ENCODE measurements around the gene SPATA24. TPM values are rescaled to one million over a fixed set of nuclear protein-coding genes. Genes with fewer than 3 reads are reported as not detected.

Gene SPATA24
- total RNA-seq, 1 donor from 2014 or later = 17.3 TPM

GRCh38 chr5:139401546-139401945, 2.3 kb downstream of the SPATA24 start:
- no peak for DNase-seq
- ATAC-seq = no peak
- intact Hi-C loops (cut with micrococcal nuclease) = no loop called here

- no peak for ATAC-seq
- DNase-seq = no peak
- intact Hi-C loops (cut with micrococcal nuclease) = no loop called here
Measured at GRCh38 chr5:139399501-139400121, 4.3 kb downstream of the SPATA24 start.

- intact Hi-C loops (cut with micrococcal nuclease) = no loop called here
- ATAC-seq (no peak), DNase-seq (no peak)
Measured at GRCh38 chr5:139397921-139398320, 6.0 kb downstream of the SPATA24 start.

DNA sequence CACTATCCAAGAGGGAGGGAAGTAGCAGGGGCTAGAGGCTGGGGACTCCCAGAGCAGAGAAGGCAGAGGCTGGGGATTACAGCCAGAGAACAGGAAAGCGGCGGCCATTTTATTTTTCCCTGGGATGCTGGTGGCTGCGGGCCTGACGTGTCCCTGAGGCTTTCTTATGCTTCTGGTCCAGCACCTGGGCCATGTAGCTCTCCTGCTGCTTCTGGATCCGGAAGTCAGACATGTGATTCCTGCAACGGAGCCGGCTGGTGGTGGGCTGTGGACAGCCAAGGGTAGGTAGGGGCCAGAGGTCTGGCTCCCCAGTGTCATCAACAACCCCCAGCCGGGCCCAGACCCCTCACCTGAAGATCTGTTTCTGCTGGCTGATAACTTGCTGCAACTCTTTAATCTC, 7.2 kb downstream of the SPATA24 start:
- intact Hi-C loops (cut with micrococcal nuclease) = no loop called here
- ATAC-seq (no peak), DNase-seq (peak; percentile 21)

DNA sequence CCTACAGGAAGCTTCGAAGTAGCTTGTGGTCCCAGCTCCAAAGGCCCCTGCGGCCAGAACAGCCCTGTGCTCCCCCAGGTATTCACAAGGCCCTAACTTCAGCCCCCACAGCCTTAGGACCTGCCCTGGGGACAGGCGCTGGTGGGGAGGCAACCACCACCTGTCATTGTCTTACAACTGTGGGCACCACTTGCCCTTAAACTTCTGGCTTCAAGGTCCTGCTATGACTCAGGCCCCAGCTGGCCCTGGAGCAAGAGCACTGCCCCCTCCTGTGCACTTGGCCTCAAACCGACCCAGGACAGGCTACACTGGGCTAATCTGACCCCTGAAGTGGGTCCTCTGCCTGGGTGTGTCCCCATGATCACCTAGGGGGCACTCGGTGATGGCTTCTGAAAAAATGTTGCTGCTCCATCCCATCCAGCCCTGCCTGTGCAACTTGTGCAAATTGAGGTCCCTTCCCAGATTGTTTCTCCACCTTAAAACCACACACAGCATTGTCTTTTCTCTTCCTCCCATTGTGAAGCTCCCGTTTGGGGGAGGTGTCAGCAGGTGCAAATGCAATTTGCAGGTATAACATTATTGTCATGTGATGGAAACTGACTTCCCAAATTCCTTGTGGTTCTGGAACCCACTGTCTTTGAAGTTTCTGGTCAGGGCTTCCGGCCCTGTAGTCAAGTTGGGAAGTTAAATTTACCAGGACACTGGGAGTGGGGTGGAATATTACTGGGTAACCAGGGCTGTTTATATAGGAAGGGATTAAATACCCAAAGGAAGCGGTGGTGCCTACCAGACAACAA, 7.8 kb downstream of the SPATA24 start:
- DNase-seq (peak; percentile 47), ATAC-seq (peak; percentile 24)
- intact Hi-C loops (cut with micrococcal nuclease) = no loop called here

- peak; percentile 85 for DNase-seq
- ATAC-seq = peak; percentile 82
Measured at GRCh38 chr5:139394654-139395566, 9.0 kb downstream of the SPATA24 start, which contains the start of gene PROB1. TSS of gene PROB1 (minus strand) at chr5:139395104. CDS start at chr5:139395081, 23 bp downstream.

DNA sequence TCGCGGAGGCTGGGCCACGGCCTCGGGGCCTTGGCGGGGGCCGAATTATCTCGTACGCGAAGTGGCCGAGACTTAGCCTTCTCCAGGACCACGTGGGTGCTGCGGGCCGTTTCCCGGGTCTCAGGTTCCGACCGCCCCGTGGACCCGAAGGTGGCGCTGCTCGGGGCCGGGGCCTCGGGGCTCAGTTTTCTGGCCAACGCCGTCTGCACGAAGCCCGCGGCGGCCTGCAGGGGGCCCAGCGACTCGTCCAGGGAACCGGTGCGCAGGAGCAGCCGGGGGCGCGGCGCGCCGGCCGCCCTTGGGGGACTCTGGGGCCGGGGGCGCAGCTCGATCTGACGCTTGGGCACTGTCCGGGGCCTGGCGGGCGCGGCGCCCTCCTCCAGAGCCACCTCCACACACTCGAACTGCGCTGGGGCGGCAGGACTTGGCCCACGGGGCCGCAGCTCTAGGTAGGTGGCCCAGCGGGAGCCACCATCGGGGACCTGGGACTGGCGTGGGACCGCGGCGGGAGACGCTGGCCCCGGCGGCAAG, 9.7 kb downstream of the SPATA24 start:
- peak; percentile 51 for ATAC-seq
- DNase-seq = peak; percentile 78
- intact Hi-C loops (cut with micrococcal nuclease) = no loop called here

More at GRCh38 chr5:139394654-139395566, 9.0 kb downstream of the SPATA24 start, which contains the start of gene PROB1:
- intact Hi-C loops (cut with micrococcal nuclease) = no loop called here

DNA sequence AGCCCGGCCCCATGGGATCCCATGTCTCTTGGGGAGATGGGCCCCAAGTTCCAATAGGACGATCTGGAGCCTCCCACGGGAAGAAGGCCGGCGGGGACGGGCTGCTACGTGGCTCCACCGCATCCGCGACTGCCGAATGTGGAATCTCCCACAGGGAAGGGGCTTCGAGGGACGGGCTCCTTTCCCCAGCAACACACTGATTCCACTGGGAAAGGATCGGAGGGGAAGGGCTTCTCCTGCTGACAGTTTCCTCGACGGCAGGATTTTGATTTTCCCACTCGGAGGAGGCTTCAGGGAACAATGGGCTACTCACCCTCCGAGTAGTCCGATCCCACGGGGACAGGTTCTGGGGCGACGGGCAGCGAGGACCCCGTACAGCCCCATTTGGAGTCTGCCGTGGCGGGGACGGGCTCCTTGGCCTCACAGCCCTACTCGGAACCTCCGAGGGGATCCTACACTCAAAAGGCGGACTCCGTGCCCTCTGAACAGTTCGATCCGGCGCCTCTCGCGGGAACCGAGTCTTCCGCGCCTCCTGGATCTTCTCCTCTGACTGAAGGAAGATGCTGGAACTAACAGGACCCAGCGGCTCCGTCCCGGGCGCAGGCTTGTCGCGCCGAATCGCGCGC, 10.3 kb downstream of the SPATA24 start:
- DNase-seq = no peak
- ATAC-seq = no peak
- intact Hi-C loops (cut with micrococcal nuclease) = no loop called here

- ATAC-seq (peak; percentile 19), DNase-seq (peak; percentile 76)
- intact Hi-C loops (cut with micrococcal nuclease) = no loop called here
Measured at GRCh38 chr5:139392678-139393496, 11.0 kb downstream of the SPATA24 start.

DNA sequence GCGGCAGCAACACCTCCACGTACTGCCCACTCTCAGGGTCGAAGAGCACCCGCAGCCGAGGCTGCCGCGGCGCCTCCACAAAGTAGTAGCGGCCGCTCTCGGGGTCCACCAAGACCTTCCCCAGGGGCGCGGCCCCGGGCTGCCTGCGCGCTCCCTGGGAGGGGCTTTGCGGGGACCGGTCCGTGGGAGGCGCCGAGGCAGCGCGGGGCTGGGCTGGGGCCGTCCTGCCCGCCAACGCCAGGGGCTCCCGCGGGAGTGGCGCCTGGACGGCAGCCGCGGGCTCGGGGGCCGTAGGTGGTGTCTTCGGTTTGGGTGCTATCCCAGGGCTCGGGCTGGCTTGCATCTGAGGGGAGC, 11.6 kb downstream of the SPATA24 start:
- no peak for ATAC-seq
- intact Hi-C loops (cut with micrococcal nuclease) = no loop called here

DNA sequence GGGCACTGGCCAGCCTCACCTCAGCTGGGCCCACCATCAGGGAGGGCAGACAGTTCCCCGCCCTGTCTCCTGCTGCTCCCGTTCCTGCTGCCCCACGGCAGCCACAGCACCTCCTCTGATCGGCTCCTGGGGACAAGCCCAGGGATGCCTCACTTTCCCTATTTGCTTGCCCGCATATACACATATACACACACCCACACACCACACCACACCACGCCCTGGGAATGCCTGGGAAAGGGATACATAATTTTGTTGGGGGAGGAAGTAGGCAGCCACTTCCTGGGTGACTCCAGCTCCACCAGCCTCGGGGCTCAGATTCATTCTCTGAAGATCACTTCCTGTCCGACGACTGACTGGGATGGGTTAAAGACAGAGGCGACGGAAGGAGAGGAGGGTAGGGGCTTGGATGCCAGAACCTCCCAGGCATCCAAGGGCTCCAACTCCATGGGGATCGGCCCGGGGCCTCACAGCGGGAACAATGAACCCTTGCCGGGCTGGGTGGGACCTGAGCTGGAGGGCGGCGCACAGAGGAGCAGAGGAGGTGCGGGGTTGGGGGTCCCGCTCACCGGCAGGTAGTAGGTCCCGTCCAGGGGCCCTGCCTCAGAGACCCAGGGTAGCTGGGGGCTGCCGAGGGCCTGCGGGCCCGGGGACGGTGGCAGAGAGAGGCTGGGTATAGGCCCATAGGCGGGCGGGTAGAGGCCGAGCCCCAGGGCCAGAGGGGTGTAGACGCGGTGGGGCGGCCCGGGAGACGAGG, 12.1 kb downstream of the SPATA24 start:
- ATAC-seq (no peak), DNase-seq (no peak)
- intact Hi-C loops (cut with micrococcal nuclease) = no loop called here

More for the DNA sequence above, 11.6 kb downstream of the SPATA24 start:
- DNase-seq = no peak

GRCh38 chr5:139390639-139391569, 13.0 kb downstream of the SPATA24 start:
- no peak for ATAC-seq
- DNase-seq = no peak
- intact Hi-C loops (cut with micrococcal nuclease) = no loop called here

- intact Hi-C loops (cut with micrococcal nuclease) = no loop called here
- DNase-seq = no peak
Measured at GRCh38 chr5:139389701-139390638, 13.9 kb downstream of the SPATA24 start, which contains the start of gene MZB1. TSS of gene MZB1 (minus strand) at chr5:139389913. CDS start at chr5:139389856, 57 bp downstream.

GRCh38 chr5:139388198-139388821, 15.6 kb downstream of the SPATA24 start:
- ATAC-seq (peak; percentile 18), DNase-seq (no peak)
- intact Hi-C loops (cut with micrococcal nuclease) = no loop called here

More at GRCh38 chr5:139389701-139390638, 13.9 kb downstream of the SPATA24 start, which contains the start of gene MZB1:
- ATAC-seq = no peak

Data from left ventricle myocardium superior (tissue), 1 donor.